OCI-LY1 (cell line): ENCODE data around the gene TAF1L.

ENCODE experiments used
- H2AFZ ChIP-seq: fragments of 200-600 bp; sonication (generic), shearing (Covaris generic); 2 replicates; pipeline ENCODE4 v1.6.0; 2014; ENCODE audit warnings: antibody characterized with exemption, mild to moderate bottlenecking, low read length
- H3F3A ChIP-seq: fragments of 200-600 bp; sonication (generic), shearing (Covaris generic); 2 replicates; pipeline ENCODE4 v1.6.0; 2014; ENCODE audit warnings: mild to moderate bottlenecking, antibody characterized with exemption, low read length, moderate library complexity; ENCODE audit not compliant: insufficient read depth
- H3K27ac ChIP-seq: fragments of 200-600 bp; sonication (generic); 2 replicates; pipeline ENCODE4 v1.5.1; 2014; ENCODE audit warnings: low read length, mixed run types, mild to moderate bottlenecking, low read depth; ENCODE audit not compliant: poor library complexity, severe bottlenecking
- H3K27me3 ChIP-seq: fragments of 200-600 bp; sonication (generic); 2 replicates; pipeline ENCODE4 v1.6.0; 2014; ENCODE audit warnings: antibody characterized with exemption, mild to moderate bottlenecking, low read length, moderate library complexity; ENCODE audit not compliant: insufficient read depth
- H3K36me3 ChIP-seq: fragments of 200-600 bp; sonication (generic); 2 replicates; pipeline ENCODE4 v1.6.1; 2014; ENCODE audit warnings: mild to moderate bottlenecking, antibody characterized with exemption, low read length, moderate library complexity, mixed read lengths; ENCODE audit not compliant: insufficient read depth
- H3K4me1 ChIP-seq: fragments of 200-600 bp; sonication (generic); 2 replicates; pipeline ENCODE4 v1.5.1; 2014; ENCODE audit warnings: mild to moderate bottlenecking, low read length, moderate library complexity; ENCODE audit not compliant: insufficient read depth, severe bottlenecking
- H3K4me2 ChIP-seq: fragments of 200-600 bp; sonication (generic), shearing (Covaris generic); 2 replicates; pipeline ENCODE4 v1.6.1; 2014; ENCODE audit warnings: low read length
- H3K4me3 ChIP-seq: fragments of 200-600 bp; sonication (generic); 2 replicates; pipeline ENCODE4 v1.5.1; 2014; ENCODE audit warnings: low read length, low read depth, mild to moderate bottlenecking, mixed read lengths; ENCODE audit not compliant: poor library complexity, severe bottlenecking
- H3K79me2 ChIP-seq: fragments of 200-600 bp; shearing (Covaris generic); 2 replicates; pipeline ENCODE4 v1.6.1; 2016; ENCODE audit warnings: mixed run types, low read length, mixed read lengths; ENCODE audit not compliant: insufficient read depth
- H3K9ac ChIP-seq: fragments of 200-600 bp; sonication (generic), shearing (Covaris generic); 2 replicates; pipeline ENCODE4 v1.6.1; 2014; ENCODE audit warnings: mild to moderate bottlenecking, low read length, mixed read lengths
- H3K9me2 ChIP-seq: fragments of 200-600 bp; sonication (generic), shearing (Covaris generic); 2 replicates; pipeline ENCODE4 v1.6.1; 2014; ENCODE audit warnings: low read depth, mild to moderate bottlenecking, low read length, mixed read lengths
- H3K9me3 ChIP-seq: fragments of 200-600 bp; shearing (Covaris generic); 2 replicates; pipeline ENCODE4 v1.6.1; 2014; ENCODE audit warnings: low read length, mixed read lengths
- H4K20me1 ChIP-seq: fragments of 200-600 bp; sonication (generic), shearing (Covaris generic); 2 replicates; pipeline ENCODE4 v1.6.0; 2016; ENCODE audit warnings: mild to moderate bottlenecking, low read length; ENCODE audit not compliant: insufficient read depth
- CTCF ChIP-seq: fragments of 200-600 bp; sonication (generic), shearing (Covaris generic); IDR thresholded peaks from 2 replicates; pipeline ENCODE4 v1.5.1; 2017; ENCODE audit warnings: mild to moderate bottlenecking, antibody characterized with exemption, low read length, moderate library complexity, mixed read lengths
- EZH2 ChIP-seq: fragments of 200-600 bp; sonication (generic), shearing (Covaris generic); IDR thresholded peaks from 2 replicates; pipeline ENCODE4 v1.8.0; 2017; ENCODE audit warnings: borderline replicate concordance, mixed run types, mild to moderate bottlenecking, antibody characterized with exemption, low read length, moderate library complexity, mixed read lengths

Gene TAF1L

GRCh38 chr9:32596936-32597335 lies 38.5 kb downstream of the TAF1L start:
- TF ChIP-seq EZH2 (no peak), CTCF (no peak)
- H3K79me2 ChIP-seq, result no peaks in the 10 kb centered on the region
- no peak overlapping the region for H3K4me3 ChIP-seq
- no peaks in the 10 kb centered on the region for H3K36me3 ChIP-seq
- no peaks in the 10 kb centered on the region for H4K20me1 ChIP-seq
- no peaks in the 10 kb centered on the region for H3K27me3 ChIP-seq
- H3F3A ChIP-seq, result no peaks in the 10 kb centered on the region
- H3K4me1 ChIP-seq, result no peaks in the 10 kb centered on the region
- H3K9me3 ChIP-seq, result no peaks in the 10 kb centered on the region
- no peak overlapping the region for H3K9ac ChIP-seq
- H3K9me2 ChIP-seq, result no peaks in the 10 kb centered on the region
- H3K27ac ChIP-seq, result no peak overlapping the region
- no peak overlapping the region for H2AFZ ChIP-seq
- no peak overlapping the region for H3K4me2 ChIP-seq

GRCh38 chr9:32596096-32596865 lies 39.2 kb downstream of the TAF1L start:
- Histone ChIP-seq H3K9me2 (no peaks in the 10 kb centered on the region), H3K27ac (no peak overlapping the region), H3K9ac (no peak overlapping the region), H3K9me3 (no peaks in the 10 kb centered on the region), H2AFZ (no peak overlapping the region), H4K20me1 (no peaks in the 10 kb centered on the region), H3K27me3 (no peaks in the 10 kb centered on the region), H3K4me3 (no peak overlapping the region), H3F3A (no peaks in the 10 kb centered on the region), H3K36me3 (no peaks in the 10 kb centered on the region), H3K79me2 (no peaks in the 10 kb centered on the region), H3K4me1 (no peaks in the 10 kb centered on the region), H3K4me2 (no peak overlapping the region)
- no peak for TF ChIP-seq CTCF
- no peak for TF ChIP-seq EZH2

- no peak overlapping the region for H3K4me2 ChIP-seq
Observed at GRCh38 chr9:32590898-32591297, 44.6 kb downstream of the TAF1L start.

More at GRCh38 chr9:32590898-32591297, 44.6 kb downstream of the TAF1L start:
- Histone ChIP-seq H3K79me2 (no peaks in the 10 kb centered on the region), H3K9me2 (no peaks in the 10 kb centered on the region), H3K9me3 (no peaks in the 10 kb centered on the region), H3K27me3 (peaks cover 4% of the 10 kb centered on the region; the same call in 1 of the 2 replicates), H3K4me3 (no peak overlapping the region), H2AFZ (no peak overlapping the region), H3K36me3 (no peaks in the 10 kb centered on the region), H3K9ac (no peak overlapping the region), H3K27ac (no peak overlapping the region), H3F3A (no peaks in the 10 kb centered on the region), H4K20me1 (no peaks in the 10 kb centered on the region), H3K4me1 (no peaks in the 10 kb centered on the region)
- TF ChIP-seq EZH2 (no peak), CTCF (no peak)
